ENCODE measurements around the gene ZNF827.

ZNF827 gene

GRCh38 chr4:145815626-145816025 lies 123.0 kb downstream of the ZNF827 start:
- Histone ChIP-seq H3K27ac (no peak overlapping the region), H3K4me1 (peaks cover 0 to 9% (median 3%) of the 10 kb centered on the region in 4 donors), H3K36me3 (peaks cover 0 to 14% (median 9%) of the 10 kb centered on the region in 3 donors), H3K27me3 (no peaks in the 10 kb centered on the region), H3K4me3 (no peak overlapping the region), H3K9me3 (no peaks in the 10 kb centered on the region)
- TF ChIP-seq CTCF (IDR thresholded peaks at IDR 0.05): no peak
- no peak for DNase-seq
- intact Hi-C loops (cut with DNase I; ENCODE audit: low total_unique reads): no loop called here

- DNase-seq: no peak
- intact Hi-C loops (cut with DNase I; ENCODE audit: low total_unique reads): no loop called here
- TF ChIP-seq CTCF (IDR thresholded peaks at IDR 0.05): no peak
- no peaks in the 10 kb centered on the region for H3K9me3 ChIP-seq
- H3K27ac ChIP-seq: no peak overlapping the region
- H3K4me1 ChIP-seq: peaks cover 0 to 7% (median 2%) of the 10 kb centered on the region in 4 donors
- peaks cover 0 to 14% (median 9%) of the 10 kb centered on the region in 3 donors for H3K36me3 ChIP-seq
- no peak overlapping the region for H3K4me3 ChIP-seq
- no peaks in the 10 kb centered on the region for H3K27me3 ChIP-seq
Observed at GRCh38 chr4:145815027-145815612, 123.5 kb downstream of the ZNF827 start.

GRCh38 chr4:145814246-145814645 lies 124.4 kb downstream of the ZNF827 start:
- Histone ChIP-seq H3K27me3 (no peaks in the 10 kb centered on the region), H3K27ac (no peak overlapping the region), H3K4me1 (peaks cover 0 to under 1% (median 0%) of the 10 kb centered on the region in 4 donors), H3K4me3 (no peak overlapping the region), H3K9me3 (peaks cover 0 to 6% (median 0%) of the 10 kb centered on the region in 3 donors), H3K36me3 (peaks cover 0 to 14% (median 9%) of the 10 kb centered on the region in 3 donors)
- TF ChIP-seq CTCF (IDR thresholded peaks at IDR 0.05): no peak
- DNase-seq: no peak
- intact Hi-C loops (cut with DNase I; ENCODE audit: low total_unique reads): no loop called here

GRCh38 chr4:145812919-145813318 lies 125.7 kb downstream of the ZNF827 start:
- TF ChIP-seq CTCF (IDR thresholded peaks at IDR 0.05): no peak
- no peak for DNase-seq
- H3K4me3 ChIP-seq: no peak overlapping the region
- peaks cover 0 to 14% (median 9%) of the 10 kb centered on the region in 3 donors for H3K36me3 ChIP-seq
- intact Hi-C loops (cut with DNase I; ENCODE audit: low total_unique reads): no loop called here
- peaks cover 0 to 10% (median 8%) of the 10 kb centered on the region in 4 donors for H3K4me1 ChIP-seq
- H3K27me3 ChIP-seq: no peaks in the 10 kb centered on the region
- no peak overlapping the region for H3K27ac ChIP-seq
- H3K9me3 ChIP-seq: peaks cover 0 to 6% (median 0%) of the 10 kb centered on the region in 3 donors

- TF ChIP-seq CTCF (IDR thresholded peaks at IDR 0.05): no peak
- intact Hi-C loops (cut with DNase I; ENCODE audit: low total_unique reads): no loop called here
- Histone ChIP-seq H3K9me3 (peaks cover 0 to 6% (median 0%) of the 10 kb centered on the region in 3 donors), H3K36me3 (peaks cover 0 to 9% (median 4%) of the 10 kb centered on the region in 3 donors), H3K4me3 (no peak overlapping the region), H3K27ac (no peak overlapping the region), H3K27me3 (no peaks in the 10 kb centered on the region), H3K4me1 (peaks cover 0 to 25% (median 11%) of the 10 kb centered on the region in 4 donors)
- no peak for DNase-seq
Observed at GRCh38 chr4:145808848-145809512, 129.6 kb downstream of the ZNF827 start.
